Measurements from ENCODE around the gene OR2AJ1. TPM values are rescaled to one million over a fixed set of nuclear protein-coding genes. Genes with fewer than 3 reads are reported as not detected.
"Not testable (repeated sequence)": the region's sequence is repeated elsewhere in the genome, so short reads cannot be mapped to it uniquely, and the experiment has no call there.

The OR2AJ1 gene
- total RNA-seq, 1 donor from 2014 or later: not detected

DNA sequence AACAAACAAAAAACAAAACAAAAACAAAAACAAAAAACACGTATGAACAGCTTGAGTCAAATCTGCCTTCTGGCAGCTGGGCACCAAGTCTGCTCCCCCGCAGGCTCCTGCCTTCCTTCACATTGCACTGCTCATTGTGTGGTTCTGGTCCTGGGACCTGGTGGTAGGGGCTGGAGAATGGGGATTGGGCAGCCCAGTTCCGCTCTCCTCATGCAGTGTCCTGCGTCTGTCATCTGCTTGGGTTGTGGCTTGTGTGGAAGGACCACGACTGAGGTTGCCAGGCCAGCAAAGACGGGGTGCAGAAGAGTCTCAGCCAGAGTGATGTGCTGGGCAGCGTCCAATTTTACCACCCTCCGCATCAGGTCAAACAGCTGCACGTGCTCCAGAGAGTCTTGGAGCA is 11.1 kb downstream of the OR2AJ1 start:
- TF ChIP-seq, protein P1, sequence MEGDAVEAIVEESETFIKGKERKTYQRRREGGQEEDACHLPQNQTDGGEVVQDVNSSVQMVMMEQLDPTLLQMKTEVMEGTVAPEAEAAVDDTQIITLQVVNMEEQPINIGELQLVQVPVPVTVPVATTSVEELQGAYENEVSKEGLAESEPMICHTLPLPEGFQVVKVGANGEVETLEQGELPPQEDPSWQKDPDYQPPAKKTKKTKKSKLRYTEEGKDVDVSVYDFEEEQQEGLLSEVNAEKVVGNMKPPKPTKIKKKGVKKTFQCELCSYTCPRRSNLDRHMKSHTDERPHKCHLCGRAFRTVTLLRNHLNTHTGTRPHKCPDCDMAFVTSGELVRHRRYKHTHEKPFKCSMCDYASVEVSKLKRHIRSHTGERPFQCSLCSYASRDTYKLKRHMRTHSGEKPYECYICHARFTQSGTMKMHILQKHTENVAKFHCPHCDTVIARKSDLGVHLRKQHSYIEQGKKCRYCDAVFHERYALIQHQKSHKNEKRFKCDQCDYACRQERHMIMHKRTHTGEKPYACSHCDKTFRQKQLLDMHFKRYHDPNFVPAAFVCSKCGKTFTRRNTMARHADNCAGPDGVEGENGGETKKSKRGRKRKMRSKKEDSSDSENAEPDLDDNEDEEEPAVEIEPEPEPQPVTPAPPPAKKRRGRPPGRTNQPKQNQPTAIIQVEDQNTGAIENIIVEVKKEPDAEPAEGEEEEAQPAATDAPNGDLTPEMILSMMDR (IDR thresholded peaks at IDR 0.05): no peak
- no peaks in the 10 kb centered on the region for H3K36me3 Mint-ChIP-seq (ENCODE audit: unreplicated experiment)
- H3K27ac Mint-ChIP-seq (ENCODE audit: unreplicated experiment): no peak overlapping the region

DNA sequence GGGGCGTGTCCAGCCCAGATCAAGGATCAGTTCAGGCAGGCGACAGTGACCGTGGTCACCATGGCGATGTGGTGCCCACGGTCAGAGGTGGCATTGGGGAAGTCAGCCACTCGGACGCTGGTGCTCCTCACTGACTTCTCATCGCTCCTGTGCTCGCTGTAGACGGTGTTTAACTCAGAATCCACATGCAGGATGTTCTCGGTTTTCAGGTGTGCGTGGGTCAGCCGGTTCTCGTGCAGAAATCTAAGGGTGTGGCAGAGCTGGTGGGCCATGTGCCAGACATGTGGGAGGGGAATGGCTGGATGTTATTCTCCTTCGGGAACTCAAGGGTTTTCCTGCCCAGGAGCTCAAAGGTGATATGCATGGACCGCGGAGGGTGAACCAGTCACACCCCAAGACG is 11.7 kb downstream of the OR2AJ1 start:
- Mint-ChIP-seq H3K4me3 (ENCODE audit: unreplicated experiment) (no peak overlapping the region), H3K27ac (ENCODE audit: unreplicated experiment) (no peak overlapping the region), H3K9me3 (ENCODE audit: unreplicated experiment) (peaks cover 3% of the 10 kb centered on the region), H3K27me3 (ENCODE audit: unreplicated experiment) (peaks cover 5% of the 10 kb centered on the region), H3K36me3 (ENCODE audit: unreplicated experiment) (no peaks in the 10 kb centered on the region), H3K4me1 (ENCODE audit: unreplicated experiment) (peaks cover 3% of the 10 kb centered on the region)
- TF ChIP-seq, protein P1 (IDR thresholded peaks at IDR 0.05): no peak
- no peak for DNase-seq (ENCODE audit: extremely low spot score, unreplicated experiment)

More for the DNA sequence above, 11.1 kb downstream of the OR2AJ1 start:
- Mint-ChIP-seq H3K4me1 (ENCODE audit: unreplicated experiment) (peaks cover 3% of the 10 kb centered on the region), H3K9me3 (ENCODE audit: unreplicated experiment) (no peaks in the 10 kb centered on the region), H3K4me3 (ENCODE audit: unreplicated experiment) (no peak overlapping the region), H3K27me3 (ENCODE audit: unreplicated experiment) (peaks cover 7% of the 10 kb centered on the region)
- no peak for DNase-seq (ENCODE audit: extremely low spot score, unreplicated experiment)

DNA sequence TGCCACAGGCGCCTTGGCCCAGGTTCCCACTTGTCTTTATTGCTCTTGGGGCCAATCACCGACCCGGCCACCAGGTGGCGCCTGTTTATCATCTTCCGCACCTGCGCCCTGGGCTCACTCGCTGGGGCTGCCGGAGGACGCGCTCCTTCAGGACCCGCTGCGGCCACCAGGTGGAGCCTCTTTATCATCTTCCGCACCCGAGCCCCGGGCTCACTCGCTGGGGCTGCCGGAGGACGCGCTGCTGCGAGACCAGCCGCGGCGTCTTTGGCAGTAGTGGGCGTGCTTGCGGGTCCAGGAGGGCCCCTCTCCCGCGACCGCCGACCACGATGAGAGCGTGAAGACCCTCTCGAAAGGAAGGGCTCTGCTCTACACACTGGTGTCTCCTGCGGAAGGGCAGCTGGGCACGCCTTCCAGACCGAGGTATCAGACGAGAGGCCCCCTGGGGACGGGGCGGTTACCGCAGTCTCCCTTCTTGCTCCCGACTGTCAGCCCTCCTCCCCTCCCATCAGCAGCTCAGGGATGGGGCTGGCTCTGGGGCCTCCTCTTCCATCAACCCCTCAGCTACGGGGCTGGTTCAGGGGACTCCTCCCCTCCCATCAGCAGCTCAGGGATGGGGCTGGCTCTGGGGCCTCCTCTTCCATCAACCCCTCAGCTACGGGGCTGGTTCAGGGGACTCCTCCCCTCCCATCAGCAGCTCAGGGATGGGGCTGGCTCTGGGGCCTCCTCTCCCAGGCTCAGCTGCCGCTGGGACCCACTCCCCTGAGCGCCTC is 12.5 kb downstream of the OR2AJ1 start:
- not testable (repeated sequence) for H3K27ac Mint-ChIP-seq (ENCODE audit: unreplicated experiment); H3K36me3 Mint-ChIP-seq (ENCODE audit: unreplicated experiment); H3K9me3 Mint-ChIP-seq (ENCODE audit: unreplicated experiment); H3K4me1 Mint-ChIP-seq (ENCODE audit: unreplicated experiment); H3K27me3 Mint-ChIP-seq (ENCODE audit: unreplicated experiment)
- DNase-seq (ENCODE audit: extremely low spot score, unreplicated experiment): peak; percentile 93
- TF ChIP-seq, protein P1 (IDR thresholded peaks at IDR 0.05): peak; percentile 81
- peak overlapping the region; percentile 72 for H3K4me3 Mint-ChIP-seq (ENCODE audit: unreplicated experiment)

DNA sequence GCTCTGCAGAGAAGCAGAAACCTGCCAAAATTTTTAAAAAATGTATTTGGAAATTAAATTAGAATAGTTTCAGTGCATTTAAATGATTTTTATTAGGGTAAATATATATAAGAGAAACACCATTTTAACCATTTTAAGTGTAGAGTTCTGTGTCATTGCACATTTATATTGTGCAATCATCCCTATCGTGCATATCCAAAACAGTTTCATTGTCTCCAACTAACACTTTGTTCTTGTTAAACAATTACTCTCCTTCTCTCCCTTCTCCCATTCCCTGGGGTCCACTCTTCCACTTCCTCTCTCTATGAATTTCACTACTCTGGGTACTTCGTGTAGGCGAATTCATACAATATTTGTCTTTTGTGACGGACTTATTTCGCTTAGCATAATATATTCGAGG is 17.9 kb downstream of the OR2AJ1 start:
- no peaks in the 10 kb centered on the region for H3K4me1 Mint-ChIP-seq (ENCODE audit: unreplicated experiment)
- no peaks in the 10 kb centered on the region for H3K36me3 Mint-ChIP-seq (ENCODE audit: unreplicated experiment)
- peaks cover 4% of the 10 kb centered on the region for H3K27me3 Mint-ChIP-seq (ENCODE audit: unreplicated experiment)
- H3K4me3 Mint-ChIP-seq (ENCODE audit: unreplicated experiment): no peak overlapping the region
- H3K27ac Mint-ChIP-seq (ENCODE audit: unreplicated experiment): no peak overlapping the region
- peaks cover 23% of the 10 kb centered on the region for H3K9me3 Mint-ChIP-seq (ENCODE audit: unreplicated experiment)
- DNase-seq (ENCODE audit: extremely low spot score, unreplicated experiment): no peak
- TF ChIP-seq, protein P1 (IDR thresholded peaks at IDR 0.05): no peak

DNA sequence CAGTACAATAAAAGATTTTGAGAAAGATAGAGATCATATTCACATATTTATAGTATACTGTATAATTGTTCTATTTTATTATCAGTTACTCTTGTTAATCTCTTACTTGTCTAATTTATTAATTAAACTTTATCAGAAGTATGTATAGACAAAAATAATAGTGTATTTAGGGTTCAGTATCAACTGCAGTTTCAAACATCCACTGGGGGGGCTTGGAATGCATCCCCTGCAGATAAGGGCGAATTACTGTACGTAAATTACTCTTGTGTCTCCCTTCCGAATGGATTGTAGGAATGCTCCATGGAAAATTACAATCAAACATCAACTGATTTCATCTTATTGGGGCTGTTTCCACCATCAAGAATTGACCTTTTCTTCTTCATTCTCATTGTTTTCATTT is 23.9 kb downstream of the OR2AJ1 start, which contains the start of gene OR2L8:
OR2L8 (plus strand) TSS at position 301 of the 400 bp plus-strand sequence; CDS start at position 301, 0 bp downstream.
- DNase-seq (ENCODE audit: extremely low spot score, unreplicated experiment): no peak
- Mint-ChIP-seq H3K27me3 (ENCODE audit: unreplicated experiment) (no peaks in the 10 kb centered on the region), H3K9me3 (ENCODE audit: unreplicated experiment) (peaks cover 46% of the 10 kb centered on the region)

More for the DNA sequence above, 23.9 kb downstream of the OR2AJ1 start, which contains the start of gene OR2L8:
- no peak within 1 kb of the TSS for H3K4me3 Mint-ChIP-seq (ENCODE audit: unreplicated experiment)
- TF ChIP-seq, protein P1 (IDR thresholded peaks at IDR 0.05): no peak
- H3K27ac Mint-ChIP-seq (ENCODE audit: unreplicated experiment): no peak within 1 kb of the TSS
- no peaks in the 10 kb centered on the region for H3K36me3 Mint-ChIP-seq (ENCODE audit: unreplicated experiment)
- H3K4me1 Mint-ChIP-seq (ENCODE audit: unreplicated experiment): no peaks in the 10 kb centered on the region
